HL-60 (cell line): Measurements from ENCODE around the gene PWP1.

ENCODE experiments used
- DNase-seq, 2 experiments: peaks; one replicate each; pipeline ENCODE4 v3.0.0-alpha.2; 2010 to 2020; ENCODE audit warnings: low read depth in 1 of 2, low spot score in 1 of 2
- H3K27ac ChIP-seq: fragments of 250-450 bp; sonication (Bioruptor Pico); replicated peaks from 2 replicates; pipeline ENCODE4 v1.5.1; 2020; ENCODE audit warnings: mild to moderate bottlenecking, moderate library complexity
- H3K27me3 ChIP-seq: fragments of 250-450 bp; sonication (Bioruptor Pico); 2 replicates; pipeline ENCODE4 v1.5.1; 2021; ENCODE audit warnings: mild to moderate bottlenecking, moderate library complexity; ENCODE audit not compliant: insufficient read depth, poor library complexity, severe bottlenecking
- H3K4me3 ChIP-seq: replicated peaks from 2 replicates; pipeline ENCODE4 v1.5.1; 2011; ENCODE audit warnings: mild to moderate bottlenecking, control low read depth, low read length; ENCODE audit not compliant: insufficient read depth
- CTCF ChIP-seq: IDR thresholded peaks from one replicate; pipeline ENCODE4 v1.5.1; 2011; ENCODE audit warnings: low read length, control low read depth, inconsistent platforms; ENCODE audit not compliant: insufficient read depth
- GABPA ChIP-seq: IDR thresholded peaks from 2 replicates; pipeline ENCODE4 v1.6.1; 2012; ENCODE audit warnings: low read depth
- POLR2AphosphoS5 ChIP-seq: IDR thresholded peaks from 2 replicates; pipeline ENCODE4 v1.6.1; 2012; ENCODE audit warnings: low read depth
- REST ChIP-seq: IDR thresholded peaks from 2 replicates; pipeline ENCODE4 v1.6.1; 2012; ENCODE audit warnings: low read depth; ENCODE audit not compliant: insufficient replicate concordance
- SPI1 ChIP-seq: IDR thresholded peaks from 2 replicates; pipeline ENCODE4 v1.6.1; 2012; ENCODE audit warnings: low read depth, mild to moderate bottlenecking, borderline replicate concordance

The PWP1 gene

GRCh38 chr12:107681836-107682820 is 3.5 kb upstream of the PWP1 start:
- H3K27me3 ChIP-seq, result peaks cover 5% of the 10 kb centered on the region
- H3K27ac ChIP-seq, result no peak overlapping the region
- TF ChIP-seq CTCF (no peak), GABPA (no peak), REST (no peak)
- DNase-seq, result no peak
- H3K4me3 ChIP-seq, result no peak overlapping the region

- no peak for TF ChIP-seq GABPA
- no peak for TF ChIP-seq REST
- no peak for TF ChIP-seq POLR2AphosphoS5
- no peak for TF ChIP-seq SPI1
- no peak for TF ChIP-seq CTCF
- no peaks in the 10 kb centered on the region for H3K27me3 ChIP-seq
- peak overlapping the region; percentile 78; the same call in 1 of the 2 replicates for H3K27ac ChIP-seq
- DNase-seq, result no peak
- H3K4me3 ChIP-seq, result no peak overlapping the region
These were observed 1.4 kb upstream of the PWP1 start for GRCh38 chr12:107684029-107684795.

GRCh38 chr12:107684990-107685359 is 624 bp upstream of the PWP1 start:
- peak overlapping the region; percentile 100 for H3K4me3 ChIP-seq
- no peak for DNase-seq
- no peak for TF ChIP-seq CTCF
- no peak for TF ChIP-seq GABPA
- no peak for TF ChIP-seq SPI1

More at GRCh38 chr12:107684990-107685359, 624 bp upstream of the PWP1 start:
- Histone ChIP-seq H3K27me3 (no peaks in the 10 kb centered on the region), H3K27ac (peak overlapping the region; percentile 78)
